NCI-H526 treated with DMSO at 0.1 percent for 48 hours (cell line): ENCODE results near the gene GPR63.

Experiments
- DNase-seq: peaks from one replicate; lab custom pipeline; 2025; lab: John Stamatoyannopoulos, UW

The GPR63 gene

GRCh38 chr6:96821034-96821433 is 16.2 kb downstream of the GPR63 start:
- no peak for DNase-seq

DNA sequence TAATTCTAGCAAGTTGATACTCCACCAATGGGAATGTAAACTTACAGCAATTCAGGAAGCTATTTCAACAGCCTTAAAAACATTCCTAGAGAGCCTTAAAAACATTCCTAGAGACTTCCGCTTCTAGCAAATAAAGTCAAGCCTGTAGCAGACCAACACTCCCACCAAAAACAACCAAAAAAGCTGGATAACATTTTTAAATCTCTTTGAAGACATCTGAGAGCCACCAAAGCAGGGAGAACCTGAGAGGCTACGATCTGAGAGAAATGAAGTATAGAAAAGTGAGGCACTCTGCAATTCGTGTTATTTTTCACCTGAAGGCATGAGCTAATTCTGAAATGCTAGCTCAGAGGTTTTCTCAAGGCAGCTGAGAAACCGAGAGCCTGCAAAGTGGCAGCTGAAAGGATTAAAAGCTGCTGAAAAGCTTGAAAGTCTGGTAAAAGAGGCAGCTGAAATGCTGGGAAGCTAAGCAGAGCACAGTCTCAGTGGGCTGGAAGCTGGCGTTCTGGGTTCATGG is 20.9 kb downstream of the GPR63 start:
- DNase-seq = no peak

GRCh38 chr6:96814625-96815024 is 22.7 kb downstream of the GPR63 start:
- DNase-seq = no peak

GRCh38 chr6:96812077-96812703 is 25.1 kb downstream of the GPR63 start:
- no peak for DNase-seq

- no peak for DNase-seq
Observed at GRCh38 chr6:96811670-96812069, 25.6 kb downstream of the GPR63 start.

DNA sequence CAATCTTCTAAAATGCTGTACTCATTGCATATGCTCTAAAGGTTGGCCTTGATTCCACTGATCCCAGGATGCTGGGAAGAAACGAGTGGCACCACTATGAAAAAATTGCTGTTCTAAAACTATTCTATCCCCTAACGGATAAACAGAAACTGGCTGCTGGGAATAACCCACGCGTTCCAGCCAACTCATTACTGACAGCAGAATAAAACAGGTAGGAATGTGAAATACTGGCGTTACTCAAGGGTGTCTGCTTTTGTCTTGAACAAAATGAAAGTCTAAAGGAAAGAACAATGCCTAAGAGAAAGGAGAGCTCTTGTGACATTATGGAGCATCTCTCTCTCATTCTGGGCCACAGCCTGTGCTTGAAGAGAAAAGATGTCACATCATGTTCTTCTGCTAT is 26.1 kb downstream of the GPR63 start:
- DNase-seq = no peak

DNA sequence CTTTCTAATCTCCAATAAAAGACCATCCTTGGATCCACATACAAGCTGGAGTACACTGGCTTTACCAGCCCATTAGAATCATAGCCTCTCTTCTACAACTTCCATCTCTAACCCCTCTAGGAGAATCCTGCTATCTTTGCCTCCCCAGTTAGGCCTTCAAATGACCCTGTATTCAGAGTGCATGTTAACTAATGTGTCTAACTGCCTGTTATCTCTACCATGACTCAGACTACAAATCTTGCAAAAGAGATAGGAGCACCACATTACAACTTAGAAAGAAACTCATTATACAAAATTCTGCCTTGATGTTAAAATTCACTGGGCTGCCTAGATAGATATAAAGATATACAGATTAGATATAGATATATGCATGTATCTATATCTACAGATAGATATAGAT is 28.2 kb downstream of the GPR63 start:
- DNase-seq = no peak

- DNase-seq = no peak
Observed at GRCh38 chr6:96803106-96803481, 34.2 kb downstream of the GPR63 start.

- no peak for DNase-seq
Observed at GRCh38 chr6:96795481-96795880, 41.8 kb downstream of the GPR63 start.

DNA sequence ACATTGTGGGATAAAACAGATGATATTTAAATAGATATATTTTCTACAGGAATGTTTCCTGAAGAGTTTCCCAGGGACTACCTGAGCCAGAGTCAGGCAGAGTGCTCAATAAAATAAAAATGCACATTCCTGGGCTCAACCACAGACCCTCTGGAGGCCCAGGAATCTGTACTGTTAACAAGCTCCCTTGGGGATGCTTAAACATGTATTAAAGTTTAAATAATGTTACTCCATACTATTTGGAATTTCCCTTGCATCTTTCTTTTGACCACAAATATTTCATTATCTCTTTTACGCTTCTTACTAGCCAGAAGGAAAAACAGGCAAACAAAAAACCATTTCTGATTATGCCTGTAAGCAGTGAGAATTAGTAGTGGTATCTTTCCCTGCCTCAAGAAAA is 42.3 kb downstream of the GPR63 start:
- DNase-seq = no peak

- no peak for DNase-seq
Observed at GRCh38 chr6:96792561-96793190, 44.6 kb downstream of the GPR63 start.

GRCh38 chr6:96789871-96790270 is 47.4 kb downstream of the GPR63 start:
- DNase-seq = no peak

- no peak for DNase-seq
Observed at GRCh38 chr6:96787846-96788580, 49.3 kb downstream of the GPR63 start.

- no peak for DNase-seq
Observed at GRCh38 chr6:96786336-96786735, 50.9 kb downstream of the GPR63 start.

GRCh38 chr6:96784650-96785049 is 52.6 kb downstream of the GPR63 start:
- no peak for DNase-seq

- no peak for DNase-seq
Observed at GRCh38 chr6:96783307-96783706, 54.0 kb downstream of the GPR63 start.

DNA sequence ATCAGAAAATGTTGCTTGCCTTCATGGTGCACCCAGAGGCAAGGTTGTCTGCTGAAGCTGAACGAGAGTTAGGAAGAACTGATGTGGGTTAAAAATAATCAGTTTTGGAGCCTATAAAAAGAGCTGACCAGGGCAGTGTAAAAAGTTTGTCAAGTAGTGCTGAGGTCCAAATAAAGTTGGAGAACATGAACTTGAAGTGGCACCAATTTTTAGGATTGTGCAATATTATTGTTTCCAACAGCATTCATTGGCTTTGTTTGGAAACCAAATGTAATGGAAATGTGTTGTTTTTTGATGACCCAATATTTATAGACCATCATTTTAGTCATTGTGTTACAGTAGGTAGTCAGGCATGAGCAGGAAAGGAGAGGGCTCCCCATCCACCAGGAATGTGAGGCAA is 55.7 kb downstream of the GPR63 start:
- no peak for DNase-seq

- no peak for DNase-seq
Observed at GRCh38 chr6:96777113-96777512, 60.2 kb downstream of the GPR63 start.

DNA sequence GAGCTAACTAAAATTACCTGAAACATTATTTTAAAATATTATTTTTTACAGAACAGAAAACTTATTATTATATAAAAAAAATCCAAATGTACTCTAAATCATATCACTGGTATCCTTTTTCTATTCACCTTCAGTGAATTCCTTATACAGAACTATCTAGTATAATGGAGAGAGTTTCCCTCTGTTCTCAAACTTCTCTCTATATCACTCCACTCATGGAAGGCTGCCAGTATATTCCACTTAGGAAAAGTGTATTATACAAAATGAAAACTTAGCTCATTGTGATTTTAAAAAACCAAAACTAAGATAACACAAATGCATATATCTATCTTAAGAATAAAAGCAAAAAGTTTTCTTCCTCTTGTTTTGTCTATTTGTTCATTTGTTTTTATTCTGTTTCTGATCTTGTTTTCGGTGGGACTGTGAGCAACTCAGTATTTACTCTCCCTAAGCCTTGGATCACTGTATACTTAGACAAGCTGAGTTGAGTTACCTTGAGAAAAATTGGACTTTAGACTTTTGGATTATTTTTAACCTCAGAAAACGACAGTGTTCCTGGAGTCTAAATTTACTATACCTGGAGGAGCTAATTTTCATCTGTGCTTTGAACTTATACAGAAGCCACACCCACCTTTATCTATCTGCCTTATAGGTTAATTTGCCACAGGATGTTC is 61.4 kb downstream of the GPR63 start:
- DNase-seq = no peak

- no peak for DNase-seq
Observed at GRCh38 chr6:96766769-96767168, 70.5 kb downstream of the GPR63 start.

- no peak for DNase-seq
Observed at GRCh38 chr6:96762599-96762998, 74.7 kb downstream of the GPR63 start.

DNA sequence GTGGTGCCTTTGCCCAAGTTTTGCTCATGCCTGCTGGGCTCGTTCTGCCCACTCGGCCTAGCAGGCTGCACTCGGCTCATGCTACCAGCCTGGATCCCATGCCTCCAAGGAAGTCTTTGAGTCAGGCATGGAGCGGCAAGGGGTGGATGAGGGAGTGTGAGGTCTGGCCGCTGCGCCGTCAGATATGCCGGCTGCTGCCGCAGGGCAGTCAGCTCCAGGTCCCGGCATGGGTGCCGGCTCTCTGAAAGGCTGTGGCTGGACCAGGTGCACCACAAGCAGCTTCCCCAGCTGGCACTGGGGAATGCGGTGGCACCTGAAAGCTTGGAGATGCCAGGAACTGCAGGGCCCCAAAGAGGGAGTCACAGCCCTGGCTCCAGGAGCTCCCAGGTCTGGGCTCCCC is 75.5 kb downstream of the GPR63 start:
- DNase-seq = no peak
